Measurements from ENCODE around the gene TUBA8.

- TF ChIP-seq CTCF (IDR thresholded peaks at IDR 0.05) = no peak
- no peak for TF ChIP-seq POLR2A (IDR thresholded peaks at IDR 0.05)
These were observed 46.0 kb upstream of the TUBA8 start for GRCh38 chr22:18064636-18065035.

Measured in testis (tissue), 2 donors.